Measurements from ENCODE around the gene RAB11FIP3.
"Not testable (repeated sequence)": the region's sequence is repeated elsewhere in the genome, so short reads cannot be mapped to it uniquely, and the experiment has no call there.

RAB11FIP3 gene

GRCh38 chr16:506246-506546 lies 80.7 kb downstream of the RAB11FIP3 start:
- FAIRE-seq = no peak
- no peak for DNase-seq (ENCODE audit: insufficient read length)
- TF ChIP-seq TAF1 (IDR thresholded peaks at IDR 0.05; ENCODE audit: borderline replicate concordance, low read depth, low read length) (no peak), POLR2AphosphoS5 (IDR thresholded peaks at IDR 0.05; ENCODE audit: low read depth, low read length) (no peak), POLR2A (IDR thresholded peaks at IDR 0.05; ENCODE audit: low read depth, low read length) (no peak)

DNA sequence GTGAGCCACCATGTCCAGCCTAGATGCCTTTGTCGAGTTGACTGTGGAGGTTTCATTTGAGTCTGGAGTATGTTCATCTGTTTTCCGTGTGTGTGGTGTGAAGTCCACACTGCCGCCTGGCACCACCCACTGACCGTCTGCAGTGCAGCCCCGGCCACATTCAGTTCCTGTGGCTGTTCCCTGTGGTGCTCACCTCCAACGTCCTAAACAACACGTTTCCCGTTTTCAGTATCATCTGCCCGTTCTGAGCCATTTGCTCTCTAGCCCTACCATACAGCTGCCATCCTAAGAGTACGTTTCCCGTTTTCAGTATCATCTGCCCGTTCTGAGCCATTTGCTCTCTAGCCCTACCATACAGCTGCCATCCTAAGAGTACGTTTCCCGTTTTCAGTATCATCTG lies 82.1 kb downstream of the RAB11FIP3 start:
- peak; percentile 17 for FAIRE-seq
- DNase-seq (ENCODE audit: insufficient read length) = not testable (repeated sequence)

DNA sequence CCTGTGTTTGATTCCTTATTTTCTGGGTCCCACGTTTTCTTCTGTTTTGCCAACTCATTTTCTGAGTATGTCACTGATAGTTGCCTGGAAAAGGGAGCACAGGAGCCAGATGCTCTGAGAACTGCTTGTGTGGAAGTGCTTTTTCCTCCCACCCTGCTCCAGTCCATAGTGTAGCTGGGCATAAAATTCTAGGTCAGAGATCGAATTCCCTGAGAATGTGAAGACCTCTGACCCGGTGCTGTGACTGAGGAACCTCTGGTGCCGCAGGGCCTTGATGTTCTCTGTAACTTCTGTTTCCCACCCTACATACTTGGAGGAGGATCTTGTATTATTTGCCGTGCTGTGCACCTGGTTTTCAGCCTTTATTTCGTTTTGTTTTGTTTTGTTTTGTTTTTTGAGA lies 82.5 kb downstream of the RAB11FIP3 start:
- FAIRE-seq (no peak), DNase-seq (ENCODE audit: insufficient read length) (no peak)
- TF ChIP-seq POLR2AphosphoS5 (IDR thresholded peaks at IDR 0.05; ENCODE audit: low read depth, low read length) (no peak), TAF1 (IDR thresholded peaks at IDR 0.05; ENCODE audit: borderline replicate concordance, low read depth, low read length) (no peak), POLR2A (IDR thresholded peaks at IDR 0.05; ENCODE audit: low read depth, low read length) (no peak)

DNA sequence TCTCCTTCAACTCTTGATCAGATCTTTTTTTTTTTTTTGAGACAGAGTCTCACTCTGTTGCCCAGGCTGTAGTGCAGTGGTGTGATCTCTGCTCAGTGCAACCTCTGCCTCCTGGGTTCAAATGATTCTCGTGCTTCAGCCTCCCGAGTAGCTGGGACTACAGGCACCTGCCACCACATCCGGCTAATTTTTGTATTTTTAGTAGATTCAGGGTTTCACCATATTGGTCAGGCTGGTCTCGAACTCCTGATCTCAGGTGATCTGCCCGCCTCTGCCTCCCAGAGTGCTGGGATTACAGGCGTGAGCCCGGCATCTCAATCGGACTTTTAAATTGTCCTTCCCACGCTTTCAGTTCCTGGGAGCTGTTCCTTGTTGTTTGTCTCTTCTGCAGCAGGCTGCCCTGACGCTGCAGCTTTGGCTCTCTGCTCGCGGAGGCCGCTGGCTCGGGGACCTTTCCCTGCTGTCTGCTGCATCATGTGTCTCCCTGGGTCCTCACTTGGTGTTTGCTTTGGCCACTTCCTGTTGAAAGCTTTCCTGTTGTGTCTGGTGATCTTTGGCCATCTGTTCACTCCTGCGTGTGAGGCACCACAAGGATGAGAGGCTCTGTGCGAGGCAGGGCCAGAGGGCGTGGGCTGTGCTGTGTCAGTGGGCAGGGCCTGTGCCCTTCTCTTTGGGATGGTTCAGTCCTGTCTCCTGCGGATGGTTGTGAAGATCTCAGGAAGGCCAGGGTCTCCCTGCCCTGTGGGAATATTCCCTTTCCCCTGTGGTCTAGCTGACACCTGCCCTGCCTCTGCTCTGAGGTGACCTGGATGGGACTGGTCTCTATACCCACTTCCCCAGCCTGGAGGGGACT lies 83.7 kb downstream of the RAB11FIP3 start:
- DNase-seq (ENCODE audit: insufficient read length) (no peak), FAIRE-seq (no peak)
- TF ChIP-seq POLR2AphosphoS5 (IDR thresholded peaks at IDR 0.05; ENCODE audit: low read depth, low read length) (no peak), TAF1 (IDR thresholded peaks at IDR 0.05; ENCODE audit: borderline replicate concordance, low read depth, low read length) (no peak), POLR2A (IDR thresholded peaks at IDR 0.05; ENCODE audit: low read depth, low read length) (no peak)

DNA sequence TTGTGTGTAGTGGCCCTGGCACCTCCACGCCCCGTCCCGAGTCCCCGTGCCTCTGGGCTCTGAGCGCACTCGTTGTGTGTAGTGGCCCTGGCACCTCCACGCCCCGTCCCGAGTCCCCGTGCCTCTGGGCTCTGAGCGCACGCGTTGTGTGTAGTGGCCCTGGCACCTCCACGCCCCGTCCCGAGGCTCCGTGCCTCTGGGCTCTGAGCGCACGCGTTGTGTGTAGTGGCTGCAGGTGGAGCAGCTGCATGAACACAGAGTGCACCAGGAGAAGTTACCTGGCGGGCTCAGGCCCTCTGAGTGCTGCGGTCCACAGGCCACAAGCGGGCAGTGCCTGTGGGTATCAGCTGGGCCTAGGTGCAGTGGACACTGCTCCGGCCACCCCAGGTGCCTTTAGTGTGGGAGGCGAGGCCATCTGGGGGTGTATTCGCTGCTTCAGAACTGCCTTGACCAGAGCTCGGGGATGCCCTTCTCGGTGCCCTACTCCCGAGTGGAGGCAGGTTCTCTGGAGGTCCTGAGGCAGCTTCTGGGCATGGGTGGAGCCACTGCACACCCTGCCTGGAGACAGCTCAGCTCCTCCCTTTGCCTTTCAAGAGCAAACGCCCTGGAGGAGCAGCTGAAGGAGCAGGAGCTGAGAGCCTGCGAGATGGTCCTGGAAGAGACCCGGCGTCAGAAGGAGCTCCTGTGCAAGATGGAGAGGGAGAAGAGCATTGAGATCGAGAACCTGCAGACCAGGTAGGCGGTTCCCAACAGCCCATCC lies 84.8 kb downstream of the RAB11FIP3 start:
- no peak for DNase-seq (ENCODE audit: insufficient read length)
- TF ChIP-seq POLR2A (IDR thresholded peaks at IDR 0.05; ENCODE audit: low read depth, low read length) (no peak), TAF1 (IDR thresholded peaks at IDR 0.05; ENCODE audit: borderline replicate concordance, low read depth, low read length) (no peak), POLR2AphosphoS5 (IDR thresholded peaks at IDR 0.05; ENCODE audit: low read depth, low read length) (no peak)
- no peak for FAIRE-seq

DNA sequence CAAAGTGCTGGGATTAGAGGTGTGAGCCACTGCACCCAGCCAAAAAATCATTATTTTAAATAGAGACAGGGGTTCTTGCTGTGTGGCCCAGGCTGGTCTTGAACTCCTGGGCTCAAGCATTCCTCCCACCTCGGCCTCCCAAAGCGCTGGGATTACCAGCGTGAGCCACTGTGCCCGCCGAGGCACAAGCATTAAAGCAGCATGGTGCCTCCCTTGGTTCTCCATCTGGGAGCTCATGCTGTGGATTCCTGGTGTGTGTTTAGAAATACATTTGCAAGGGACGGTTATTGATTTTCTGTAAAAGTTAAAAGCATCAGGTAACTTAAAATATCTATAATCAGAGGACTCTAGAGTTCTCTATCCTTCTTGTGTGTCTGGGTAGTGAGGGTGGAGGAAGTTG lies 87.4 kb downstream of the RAB11FIP3 start:
- TF ChIP-seq POLR2AphosphoS5 (IDR thresholded peaks at IDR 0.05; ENCODE audit: low read depth, low read length) (no peak), TAF1 (IDR thresholded peaks at IDR 0.05; ENCODE audit: borderline replicate concordance, low read depth, low read length) (no peak), POLR2A (IDR thresholded peaks at IDR 0.05; ENCODE audit: low read depth, low read length) (no peak)
- no peak for FAIRE-seq
- no peak for DNase-seq (ENCODE audit: insufficient read length)

- TF ChIP-seq POLR2A (IDR thresholded peaks at IDR 0.05; ENCODE audit: low read depth, low read length) (no peak), TAF1 (IDR thresholded peaks at IDR 0.05; ENCODE audit: borderline replicate concordance, low read depth, low read length) (no peak), POLR2AphosphoS5 (IDR thresholded peaks at IDR 0.05; ENCODE audit: low read depth, low read length) (no peak)
Observed at GRCh38 chr16:513950-514349, 88.5 kb downstream of the RAB11FIP3 start.

DNA sequence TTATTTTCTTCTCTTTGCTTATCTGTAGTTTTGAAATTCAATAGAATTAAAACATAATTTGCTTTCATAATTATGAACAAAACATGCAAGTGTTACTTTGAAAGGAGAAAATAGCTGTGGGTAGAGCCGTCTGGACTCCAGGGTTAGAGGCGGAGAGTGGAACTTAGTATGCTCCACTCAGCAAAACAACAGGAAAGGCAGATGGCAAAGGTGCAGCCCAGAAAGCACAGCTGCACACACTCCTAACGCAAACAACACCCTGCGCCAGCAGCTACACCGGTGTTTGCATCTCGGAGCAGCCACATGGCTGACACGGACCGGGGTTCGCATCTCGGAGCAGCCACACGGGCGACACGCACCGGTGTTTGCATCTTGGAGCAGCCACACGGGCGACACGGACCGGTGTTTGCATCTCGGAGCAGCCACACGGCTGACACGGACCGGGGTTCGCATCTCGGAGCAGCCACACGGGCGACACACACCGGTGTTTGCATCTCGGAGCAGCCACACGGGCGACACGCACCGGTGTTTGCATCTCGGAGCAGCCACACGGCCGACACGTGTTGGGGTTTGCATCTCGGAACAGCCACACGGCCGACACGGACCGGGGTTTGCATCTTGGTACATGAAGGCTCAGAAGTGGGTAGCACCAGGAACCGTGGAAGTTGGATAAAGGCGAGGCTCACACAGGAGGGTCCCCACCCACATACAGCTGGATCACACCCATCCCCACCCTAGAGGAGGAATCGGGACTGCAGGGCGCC lies 89.9 kb downstream of the RAB11FIP3 start:
- FAIRE-seq = no peak
- no peak for DNase-seq (ENCODE audit: insufficient read length)
- TF ChIP-seq TAF1 (IDR thresholded peaks at IDR 0.05; ENCODE audit: borderline replicate concordance, low read depth, low read length) = no peak
- no peak for TF ChIP-seq POLR2AphosphoS5 (IDR thresholded peaks at IDR 0.05; ENCODE audit: low read depth, low read length)
- no peak for TF ChIP-seq POLR2A (IDR thresholded peaks at IDR 0.05; ENCODE audit: low read depth, low read length)

More at GRCh38 chr16:513950-514349, 88.5 kb downstream of the RAB11FIP3 start:
- no peak for FAIRE-seq
- DNase-seq (ENCODE audit: insufficient read length) = no peak

GRCh38 chr16:515939-516226 lies 90.4 kb downstream of the RAB11FIP3 start:
- FAIRE-seq = no peak
- DNase-seq (ENCODE audit: insufficient read length) = no peak
- no peak for TF ChIP-seq POLR2AphosphoS5 (IDR thresholded peaks at IDR 0.05; ENCODE audit: low read depth, low read length)
- no peak for TF ChIP-seq POLR2A (IDR thresholded peaks at IDR 0.05; ENCODE audit: low read depth, low read length)
- no peak for TF ChIP-seq TAF1 (IDR thresholded peaks at IDR 0.05; ENCODE audit: borderline replicate concordance, low read depth, low read length)

GRCh38 chr16:516301-516700 lies 90.9 kb downstream of the RAB11FIP3 start:
- no peak for TF ChIP-seq POLR2A (IDR thresholded peaks at IDR 0.05; ENCODE audit: low read depth, low read length)
- no peak for TF ChIP-seq TAF1 (IDR thresholded peaks at IDR 0.05; ENCODE audit: borderline replicate concordance, low read depth, low read length)
- TF ChIP-seq POLR2AphosphoS5 (IDR thresholded peaks at IDR 0.05; ENCODE audit: low read depth, low read length) = no peak
- DNase-seq (ENCODE audit: insufficient read length) (no peak), FAIRE-seq (no peak)

DNA sequence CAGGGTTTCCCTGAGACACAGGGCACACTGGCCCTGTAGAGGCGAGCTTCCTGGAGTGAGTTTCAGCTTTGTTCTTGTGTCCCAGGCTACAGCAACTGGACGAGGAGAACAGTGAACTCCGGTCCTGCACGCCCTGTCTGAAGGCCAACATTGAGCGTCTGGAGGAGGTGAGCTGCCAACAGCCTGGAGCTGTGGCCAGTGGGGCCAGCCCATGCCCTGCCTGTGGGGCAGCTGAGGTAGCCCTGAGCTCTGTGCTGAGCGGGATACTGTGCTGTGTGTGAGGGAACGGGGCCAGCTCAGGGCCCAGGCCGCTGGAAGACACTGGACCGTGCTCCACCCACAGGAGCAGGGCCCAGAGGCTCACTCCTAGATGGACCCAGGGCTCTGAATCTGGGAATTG lies 93.4 kb downstream of the RAB11FIP3 start:
- DNase-seq (ENCODE audit: insufficient read length) (no peak), FAIRE-seq (no peak)
- TF ChIP-seq POLR2A (IDR thresholded peaks at IDR 0.05; ENCODE audit: low read depth, low read length) = no peak
- no peak for TF ChIP-seq POLR2AphosphoS5 (IDR thresholded peaks at IDR 0.05; ENCODE audit: low read depth, low read length)
- TF ChIP-seq TAF1 (IDR thresholded peaks at IDR 0.05; ENCODE audit: borderline replicate concordance, low read depth, low read length) = no peak
